OCI-LY7 (cell line): Measurements from ENCODE around the gene GNB1L.

Experiments
- EZH2phosphoT487 ChIP-seq: fragments of 200-600 bp; sonication (generic); IDR thresholded peaks from 2 replicates; pipeline ENCODE4 v1.6.1; 2018; ENCODE audit warnings: low read depth, borderline replicate concordance, mild to moderate bottlenecking, mixed run types, antibody characterized with exemption, low read length, moderate library complexity, mixed read lengths
- TF ChIP-seq, protein P1 (sequence below): fragments of 200-600 bp; sonication (generic); conservative IDR thresholded peaks from 2 replicates; pipeline ENCODE4 v1.5.1; 2014; ENCODE audit warnings: mild to moderate bottlenecking, antibody characterized with exemption, low read length, moderate library complexity, mixed read lengths

- TF ChIP-seq, protein P1, sequence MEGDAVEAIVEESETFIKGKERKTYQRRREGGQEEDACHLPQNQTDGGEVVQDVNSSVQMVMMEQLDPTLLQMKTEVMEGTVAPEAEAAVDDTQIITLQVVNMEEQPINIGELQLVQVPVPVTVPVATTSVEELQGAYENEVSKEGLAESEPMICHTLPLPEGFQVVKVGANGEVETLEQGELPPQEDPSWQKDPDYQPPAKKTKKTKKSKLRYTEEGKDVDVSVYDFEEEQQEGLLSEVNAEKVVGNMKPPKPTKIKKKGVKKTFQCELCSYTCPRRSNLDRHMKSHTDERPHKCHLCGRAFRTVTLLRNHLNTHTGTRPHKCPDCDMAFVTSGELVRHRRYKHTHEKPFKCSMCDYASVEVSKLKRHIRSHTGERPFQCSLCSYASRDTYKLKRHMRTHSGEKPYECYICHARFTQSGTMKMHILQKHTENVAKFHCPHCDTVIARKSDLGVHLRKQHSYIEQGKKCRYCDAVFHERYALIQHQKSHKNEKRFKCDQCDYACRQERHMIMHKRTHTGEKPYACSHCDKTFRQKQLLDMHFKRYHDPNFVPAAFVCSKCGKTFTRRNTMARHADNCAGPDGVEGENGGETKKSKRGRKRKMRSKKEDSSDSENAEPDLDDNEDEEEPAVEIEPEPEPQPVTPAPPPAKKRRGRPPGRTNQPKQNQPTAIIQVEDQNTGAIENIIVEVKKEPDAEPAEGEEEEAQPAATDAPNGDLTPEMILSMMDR = no peak
- no peak for TF ChIP-seq EZH2phosphoT487
Measured at GRCh38 chr22:19847345-19847632, 7.4 kb downstream of the GNB1L start.
